ENCODE results near the gene SNAP91.
"Not testable (repeated sequence)": the region's sequence is repeated elsewhere in the genome, so short reads cannot be mapped to it uniquely, and the experiment has no call there.

The SNAP91 gene, protein sequence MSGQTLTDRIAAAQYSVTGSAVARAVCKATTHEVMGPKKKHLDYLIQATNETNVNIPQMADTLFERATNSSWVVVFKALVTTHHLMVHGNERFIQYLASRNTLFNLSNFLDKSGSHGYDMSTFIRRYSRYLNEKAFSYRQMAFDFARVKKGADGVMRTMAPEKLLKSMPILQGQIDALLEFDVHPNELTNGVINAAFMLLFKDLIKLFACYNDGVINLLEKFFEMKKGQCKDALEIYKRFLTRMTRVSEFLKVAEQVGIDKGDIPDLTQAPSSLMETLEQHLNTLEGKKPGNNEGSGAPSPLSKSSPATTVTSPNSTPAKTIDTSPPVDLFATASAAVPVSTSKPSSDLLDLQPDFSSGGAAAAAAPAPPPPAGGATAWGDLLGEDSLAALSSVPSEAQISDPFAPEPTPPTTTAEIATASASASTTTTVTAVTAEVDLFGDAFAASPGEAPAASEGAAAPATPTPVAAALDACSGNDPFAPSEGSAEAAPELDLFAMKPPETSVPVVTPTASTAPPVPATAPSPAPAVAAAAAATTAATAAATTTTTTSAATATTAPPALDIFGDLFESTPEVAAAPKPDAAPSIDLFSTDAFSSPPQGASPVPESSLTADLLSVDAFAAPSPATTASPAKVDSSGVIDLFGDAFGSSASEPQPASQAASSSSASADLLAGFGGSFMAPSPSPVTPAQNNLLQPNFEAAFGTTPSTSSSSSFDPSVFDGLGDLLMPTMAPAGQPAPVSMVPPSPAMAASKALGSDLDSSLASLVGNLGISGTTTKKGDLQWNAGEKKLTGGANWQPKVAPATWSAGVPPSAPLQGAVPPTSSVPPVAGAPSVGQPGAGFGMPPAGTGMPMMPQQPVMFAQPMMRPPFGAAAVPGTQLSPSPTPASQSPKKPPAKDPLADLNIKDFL

GRCh38 chr6:83708970-83709747 is at the start of gene SNAP91:
Gene SNAP91, minus strand, starts transcription at chr6:83709101. Its CDS starts 1,174 bp downstream, at chr6:83707927.
- DNase-seq: no peak

GRCh38 chr6:83758533-83758932 is 49.6 kb upstream of the SNAP91 start:
- no peak for DNase-seq

- no peak for DNase-seq
Observed at GRCh38 chr6:83757021-83757420, 48.1 kb upstream of the SNAP91 start.

DNA sequence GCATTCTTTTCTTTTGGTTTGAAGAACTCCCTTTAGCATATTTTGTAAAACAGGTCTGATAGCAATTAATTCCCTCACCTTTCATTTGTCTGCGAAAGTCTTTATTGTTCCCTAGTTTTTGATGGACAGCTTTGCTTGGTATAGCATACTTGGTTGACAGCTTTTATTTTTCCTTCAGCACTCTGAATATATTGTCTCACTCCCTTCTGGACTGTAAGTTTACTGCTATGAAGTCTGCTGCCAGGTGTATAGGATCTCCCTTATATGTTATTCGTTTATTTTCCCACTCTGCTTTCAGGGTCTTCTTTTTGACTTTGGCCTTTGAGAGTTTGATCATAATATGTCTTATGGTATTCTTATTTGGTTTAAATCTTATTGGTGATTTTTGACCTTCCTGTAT is 47.7 kb upstream of the SNAP91 start:
- no peak for DNase-seq

- not testable (repeated sequence) for DNase-seq
Observed at GRCh38 chr6:83752375-83752774, 43.5 kb upstream of the SNAP91 start.

GRCh38 chr6:83741089-83741488 is 32.2 kb upstream of the SNAP91 start:
- no peak for DNase-seq

DNA sequence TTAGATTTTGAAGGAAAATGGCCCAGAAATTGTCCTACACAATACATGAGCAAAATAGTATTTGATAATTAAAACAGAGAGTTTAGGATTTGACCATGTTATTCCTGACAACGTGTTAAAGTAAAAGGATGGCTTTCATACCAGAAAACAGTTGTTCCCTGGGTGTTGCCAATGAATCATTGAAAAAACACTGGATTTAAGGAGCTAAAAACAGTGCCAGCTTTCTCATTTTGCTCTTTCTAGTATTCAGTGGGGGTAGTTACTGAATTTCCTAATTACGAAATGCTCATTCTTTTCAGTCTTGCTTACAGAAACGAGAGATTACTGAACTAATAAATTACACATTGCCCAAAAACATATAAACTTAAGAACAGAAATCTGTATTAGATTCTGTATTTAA is 26.6 kb upstream of the SNAP91 start:
- no peak for DNase-seq

GRCh38 chr6:83729871-83730270 is 21.0 kb upstream of the SNAP91 start:
- no peak for DNase-seq

DNA sequence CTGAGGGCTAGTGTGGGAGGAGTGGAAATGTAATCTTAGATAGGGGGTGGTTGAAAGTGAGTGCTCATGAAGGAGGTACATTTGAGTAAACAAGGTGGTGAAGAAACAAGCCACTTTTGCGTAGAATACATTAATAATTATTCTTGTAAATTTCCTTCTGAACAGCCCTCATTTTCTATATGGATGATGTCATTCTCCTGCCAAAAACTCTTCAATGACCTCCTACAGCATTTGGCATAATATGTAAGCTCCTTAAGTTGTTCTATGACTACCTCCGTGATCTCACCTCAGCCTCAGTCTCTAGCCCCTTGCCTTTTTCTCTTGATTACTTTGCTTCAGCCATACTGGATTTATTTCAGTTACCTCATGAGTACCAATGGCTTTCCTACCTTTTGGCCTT is 14.0 kb upstream of the SNAP91 start:
- DNase-seq: no peak

DNA sequence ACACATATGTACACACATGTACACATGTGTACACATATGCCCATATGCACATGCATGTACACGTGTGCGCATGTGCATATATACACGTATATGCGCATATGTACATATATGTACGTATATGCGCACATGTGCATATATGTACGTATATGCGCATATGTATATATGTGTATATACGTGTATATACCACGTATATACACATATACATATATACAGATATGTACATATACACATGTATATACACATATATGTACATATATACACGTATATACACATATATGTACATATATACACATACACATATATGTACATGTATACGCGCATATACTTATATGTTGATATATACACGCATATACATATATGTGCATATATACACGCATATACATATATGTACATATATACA is 8.9 kb upstream of the SNAP91 start:
- no peak for DNase-seq

DNA sequence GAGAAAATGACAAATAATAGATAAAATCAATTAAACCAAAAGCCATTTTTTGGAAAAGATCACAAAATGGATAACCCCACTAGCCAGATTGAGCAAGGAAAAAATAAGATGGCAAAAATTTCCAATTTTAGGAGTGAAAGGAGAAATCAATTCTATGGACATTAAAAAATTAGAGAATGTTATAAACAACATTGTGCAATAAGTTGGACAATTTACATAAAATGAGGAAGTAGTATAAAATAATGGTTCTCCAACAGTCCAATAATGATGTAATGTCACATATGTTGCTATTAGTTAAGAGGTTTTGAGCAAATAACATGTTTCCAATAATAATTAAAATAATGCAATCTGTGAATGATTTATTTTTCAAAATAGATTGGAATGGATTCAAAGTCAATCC is 3.1 kb upstream of the SNAP91 start:
- DNase-seq: no peak

DNA sequence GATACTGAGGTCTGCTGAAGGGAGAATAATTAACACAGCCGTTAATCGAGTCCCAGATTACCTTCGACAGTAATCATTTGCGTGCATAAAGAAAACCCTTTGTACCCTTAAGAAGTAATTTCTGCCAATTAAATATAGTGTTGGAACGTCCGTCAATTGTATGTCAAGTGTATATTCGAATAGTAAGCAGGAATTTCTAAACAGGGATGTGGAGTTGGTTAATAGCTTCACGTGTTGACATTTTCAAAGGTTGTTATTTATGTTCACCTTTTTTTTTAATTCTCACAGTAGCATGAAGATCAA is 798 bp upstream of the SNAP91 start:
- no peak for DNase-seq

DNA sequence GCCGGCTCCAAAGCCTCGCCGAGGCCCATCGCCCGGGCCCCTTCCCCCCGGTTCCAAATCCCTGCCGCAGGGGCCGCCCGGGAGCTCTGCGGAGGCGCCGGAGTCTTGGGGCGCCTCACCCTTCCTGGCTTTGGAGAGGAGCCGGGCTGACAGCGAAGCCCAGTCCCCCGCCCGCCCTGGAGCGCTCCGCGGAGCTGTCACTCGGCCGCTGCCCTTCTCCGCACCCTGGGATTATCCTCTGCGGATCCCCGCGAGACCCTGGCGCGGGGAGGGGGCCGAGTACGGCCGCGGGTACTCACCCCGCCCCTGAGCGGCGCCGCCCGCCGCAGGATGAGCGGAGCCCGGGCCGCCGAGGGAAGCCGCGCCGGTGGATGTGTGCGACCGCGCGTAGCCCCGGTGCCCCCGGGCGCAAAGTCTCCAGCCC is 343 bp downstream of the SNAP91 start:
- no peak for DNase-seq

- DNase-seq: no peak
Observed at GRCh38 chr6:83707829-83708545, 914 bp downstream of the SNAP91 start.

DNA sequence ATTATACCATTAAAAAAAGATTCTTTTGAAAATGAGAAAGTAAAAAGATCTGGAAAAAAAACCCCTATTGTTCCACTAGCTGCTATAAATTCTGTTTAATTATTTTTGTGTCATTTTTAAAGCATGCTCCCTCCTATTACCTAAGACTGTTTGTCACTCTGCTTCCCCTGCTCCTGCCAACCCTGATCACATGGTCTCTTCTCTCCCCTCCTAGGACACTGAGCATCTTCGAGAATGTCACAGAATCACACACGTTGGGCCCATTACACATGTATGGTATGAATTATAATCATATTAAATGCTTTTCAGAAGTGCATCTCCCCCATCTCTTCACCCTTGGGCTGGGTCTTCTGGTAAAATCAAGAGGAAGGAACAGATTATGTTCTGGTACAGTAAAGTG is 6.2 kb downstream of the SNAP91 start:
- no peak for DNase-seq

DNA sequence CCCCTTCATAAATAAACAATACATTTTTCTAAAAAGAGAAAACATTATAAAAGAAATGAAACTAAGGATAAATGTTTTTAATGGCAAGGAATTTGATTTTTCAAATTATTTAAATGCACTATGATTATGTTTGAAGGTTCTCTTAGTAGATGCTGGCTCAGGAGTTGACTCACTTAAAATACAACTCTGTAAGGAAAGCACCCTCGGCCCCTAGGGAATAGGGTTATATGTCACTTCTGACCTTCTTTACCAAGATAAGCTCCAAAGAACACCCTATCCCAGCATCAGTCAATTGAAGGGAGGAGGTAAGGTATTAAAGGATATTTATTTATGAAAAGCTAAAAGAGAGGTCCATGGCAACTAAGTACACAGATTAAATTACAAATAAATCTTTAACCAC is 6.8 kb downstream of the SNAP91 start:
- DNase-seq: no peak

- DNase-seq: no peak
Observed at GRCh38 chr6:83696674-83697073, 12.2 kb downstream of the SNAP91 start.

GRCh38 chr6:83685481-83685880 is 23.4 kb downstream of the SNAP91 start:
- DNase-seq: no peak

- no peak for DNase-seq
Observed at GRCh38 chr6:83677791-83678190, 31.1 kb downstream of the SNAP91 start.

DNA sequence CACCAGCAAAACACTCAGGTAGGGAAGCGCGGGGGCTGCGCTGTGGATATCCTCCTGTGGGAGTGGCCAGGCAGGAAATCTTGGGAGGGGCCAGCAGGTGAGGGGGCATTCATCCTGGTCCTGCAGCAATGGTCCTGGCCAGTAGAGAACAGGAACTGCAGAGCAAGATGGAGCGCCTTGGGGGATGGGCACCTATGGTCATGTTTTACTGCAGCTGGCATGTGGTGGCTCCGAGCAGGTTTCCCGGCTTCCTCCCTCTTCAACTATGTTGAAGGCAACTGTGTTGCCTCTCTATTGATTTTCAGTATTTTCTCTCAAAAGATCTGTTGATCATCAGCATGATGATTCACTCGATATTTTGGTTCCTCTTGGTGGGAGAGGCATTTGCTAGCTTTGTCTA is 70.9 kb downstream of the SNAP91 start:
- DNase-seq: no peak

DNA sequence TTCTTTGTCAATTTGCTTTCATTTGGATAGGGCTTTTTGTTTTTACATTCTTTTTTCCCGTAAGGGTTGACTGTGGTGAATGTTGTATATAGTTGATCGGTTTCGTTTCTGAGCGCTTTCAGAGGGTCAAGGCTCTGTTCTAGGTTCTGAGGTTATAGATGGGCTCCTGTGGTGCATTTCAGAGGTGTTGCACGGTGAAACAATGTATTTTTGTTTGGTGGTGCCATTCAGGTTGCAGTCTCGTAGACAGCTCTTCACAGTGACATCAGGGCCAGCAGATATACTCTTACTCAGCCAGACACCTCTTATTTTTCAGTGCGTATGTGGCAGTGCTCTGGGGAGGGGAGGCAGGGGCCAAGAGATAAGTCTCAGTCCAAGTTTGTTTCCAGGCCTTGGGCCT is 72.1 kb downstream of the SNAP91 start:
- DNase-seq: no peak

GRCh38 chr6:83633609-83634008 is 75.3 kb downstream of the SNAP91 start:
- DNase-seq: no peak

- no peak for DNase-seq
Observed at GRCh38 chr6:83633149-83633548, 75.8 kb downstream of the SNAP91 start.
